ENCODE data around the gene ASXL1.

Gene ASXL1

GRCh38 chr20:32427996-32428395 is 69.9 kb downstream of the ASXL1 start:
- Mint-ChIP-seq H3K4me3 (no peak overlapping the region), H3K9me3 (no peaks in the 10 kb centered on the region), H3K36me3 (peaks cover 53% of the 10 kb centered on the region), H3K27me3 (no peaks in the 10 kb centered on the region), H3K27ac (no peak overlapping the region), H3K4me1 (no peaks in the 10 kb centered on the region)
- no peak for DNase-seq
- CTCF ChIA-PET: interaction anchor here (0.6 kb wide), 1 partner anchor 396 kb away, joined by 3 read pairs; no protein-coding TSS in a partner anchor

GRCh38 chr20:32429343-32429742 is 71.2 kb downstream of the ASXL1 start:
- no peaks in the 10 kb centered on the region for H3K9me3 Mint-ChIP-seq
- no peaks in the 10 kb centered on the region for H3K27me3 Mint-ChIP-seq
- H3K4me3 Mint-ChIP-seq: no peak overlapping the region
- H3K4me1 Mint-ChIP-seq: no peaks in the 10 kb centered on the region
- DNase-seq: no peak
- CTCF ChIA-PET: no interaction called here
- H3K36me3 Mint-ChIP-seq: peaks cover 64% of the 10 kb centered on the region
- no peak overlapping the region for H3K27ac Mint-ChIP-seq

GRCh38 chr20:32429745-32430360 is 71.7 kb downstream of the ASXL1 start:
- peaks cover 67% of the 10 kb centered on the region for H3K36me3 Mint-ChIP-seq
- H3K4me3 Mint-ChIP-seq: no peak overlapping the region
- H3K27me3 Mint-ChIP-seq: no peaks in the 10 kb centered on the region
- no peak for DNase-seq
- H3K4me1 Mint-ChIP-seq: no peaks in the 10 kb centered on the region
- H3K9me3 Mint-ChIP-seq: no peaks in the 10 kb centered on the region
- CTCF ChIA-PET: no interaction called here
- no peak overlapping the region for H3K27ac Mint-ChIP-seq

- H3K27ac Mint-ChIP-seq: no peak overlapping the region
- DNase-seq: no peak
- CTCF ChIA-PET: interaction anchor here (0.6 kb wide), 1 partner anchor 15 kb away, joined by 3 read pairs; no protein-coding TSS in a partner anchor
- no peaks in the 10 kb centered on the region for H3K27me3 Mint-ChIP-seq
- no peaks in the 10 kb centered on the region for H3K4me1 Mint-ChIP-seq
- H3K9me3 Mint-ChIP-seq: no peaks in the 10 kb centered on the region
- H3K36me3 Mint-ChIP-seq: peaks cover 71% of the 10 kb centered on the region
- H3K4me3 Mint-ChIP-seq: no peak overlapping the region
Measured at GRCh38 chr20:32431457-32431856, 73.3 kb downstream of the ASXL1 start.

GRCh38 chr20:32432277-32432676 is 74.1 kb downstream of the ASXL1 start:
- Mint-ChIP-seq H3K4me3 (no peak overlapping the region), H3K9me3 (no peaks in the 10 kb centered on the region), H3K36me3 (peaks cover 72% of the 10 kb centered on the region), H3K27ac (no peak overlapping the region), H3K4me1 (no peaks in the 10 kb centered on the region), H3K27me3 (no peaks in the 10 kb centered on the region)
- CTCF ChIA-PET: no interaction called here
- DNase-seq: no peak

GRCh38 chr20:32433311-32434021 is 75.3 kb downstream of the ASXL1 start:
- peaks cover 66% of the 10 kb centered on the region for H3K36me3 Mint-ChIP-seq
- no peaks in the 10 kb centered on the region for H3K4me1 Mint-ChIP-seq
- no peaks in the 10 kb centered on the region for H3K27me3 Mint-ChIP-seq
- DNase-seq: no peak
- no peaks in the 10 kb centered on the region for H3K9me3 Mint-ChIP-seq
- H3K27ac Mint-ChIP-seq: no peak overlapping the region
- CTCF ChIA-PET: no interaction called here
- H3K4me3 Mint-ChIP-seq: no peak overlapping the region

- CTCF ChIA-PET: no interaction called here
- no peak overlapping the region for H3K4me3 Mint-ChIP-seq
- H3K4me1 Mint-ChIP-seq: no peaks in the 10 kb centered on the region
- DNase-seq: no peak
- no peaks in the 10 kb centered on the region for H3K9me3 Mint-ChIP-seq
- H3K27ac Mint-ChIP-seq: no peak overlapping the region
- peaks cover 64% of the 10 kb centered on the region for H3K36me3 Mint-ChIP-seq
- H3K27me3 Mint-ChIP-seq: no peaks in the 10 kb centered on the region
Measured at GRCh38 chr20:32434434-32434833, 76.3 kb downstream of the ASXL1 start.

- Mint-ChIP-seq H3K27me3 (no peaks in the 10 kb centered on the region), H3K36me3 (peaks cover 64% of the 10 kb centered on the region), H3K27ac (no peak overlapping the region), H3K9me3 (no peaks in the 10 kb centered on the region), H3K4me1 (no peaks in the 10 kb centered on the region), H3K4me3 (no peak overlapping the region)
- CTCF ChIA-PET: no interaction called here
- DNase-seq: no peak
Measured at GRCh38 chr20:32435449-32436107, 77.4 kb downstream of the ASXL1 start.

- Mint-ChIP-seq H3K27ac (no peak overlapping the region), H3K4me3 (no peak overlapping the region), H3K4me1 (no peaks in the 10 kb centered on the region), H3K36me3 (peaks cover 64% of the 10 kb centered on the region), H3K27me3 (no peaks in the 10 kb centered on the region), H3K9me3 (no peaks in the 10 kb centered on the region)
- no peak for DNase-seq
- CTCF ChIA-PET: no interaction called here
Measured at GRCh38 chr20:32436142-32436861, 78.2 kb downstream of the ASXL1 start.

- Mint-ChIP-seq H3K9me3 (no peaks in the 10 kb centered on the region), H3K4me1 (no peaks in the 10 kb centered on the region), H3K36me3 (peaks cover 63% of the 10 kb centered on the region), H3K27ac (no peak overlapping the region), H3K4me3 (no peak overlapping the region), H3K27me3 (no peaks in the 10 kb centered on the region)
- DNase-seq: no peak
- CTCF ChIA-PET: interaction anchor here (1.2 kb wide), 1 partner anchor 102 kb away, joined by 3 read pairs; no protein-coding TSS in a partner anchor
Measured at GRCh38 chr20:32436968-32437367, 78.8 kb downstream of the ASXL1 start.

- no peak overlapping the region for H3K27ac Mint-ChIP-seq
- H3K4me3 Mint-ChIP-seq: no peak overlapping the region
- DNase-seq: no peak
Measured at GRCh38 chr20:32437391-32438074, 79.4 kb downstream of the ASXL1 start.

GRCh38 chr20:32438331-32438858 is 80.3 kb downstream of the ASXL1 start:
- H3K4me1 Mint-ChIP-seq: no peaks in the 10 kb centered on the region
- no peak overlapping the region for H3K4me3 Mint-ChIP-seq
- H3K9me3 Mint-ChIP-seq: no peaks in the 10 kb centered on the region
- H3K27ac Mint-ChIP-seq: peak overlapping the region; percentile 75
- CTCF ChIA-PET: interaction anchor here (1.2 kb wide), 1 partner anchor 101 kb away, joined by 3 read pairs; no protein-coding TSS in a partner anchor
- H3K36me3 Mint-ChIP-seq: peaks cover 59% of the 10 kb centered on the region
- no peaks in the 10 kb centered on the region for H3K27me3 Mint-ChIP-seq
- DNase-seq: no peak

More at GRCh38 chr20:32437391-32438074, 79.4 kb downstream of the ASXL1 start:
- CTCF ChIA-PET: interaction anchor here (1.2 kb wide), 1 partner anchor 102 kb away, joined by 3 read pairs; no protein-coding TSS in a partner anchor
- no peaks in the 10 kb centered on the region for H3K4me1 Mint-ChIP-seq
- H3K9me3 Mint-ChIP-seq: no peaks in the 10 kb centered on the region
- H3K27me3 Mint-ChIP-seq: no peaks in the 10 kb centered on the region
- H3K36me3 Mint-ChIP-seq: peaks cover 64% of the 10 kb centered on the region

GRCh38 chr20:32439132-32439829 is 81.2 kb downstream of the ASXL1 start:
- no peaks in the 10 kb centered on the region for H3K9me3 Mint-ChIP-seq
- DNase-seq: no peak
- H3K4me1 Mint-ChIP-seq: no peaks in the 10 kb centered on the region
- no peak overlapping the region for H3K27ac Mint-ChIP-seq
- H3K27me3 Mint-ChIP-seq: no peaks in the 10 kb centered on the region
- CTCF ChIA-PET: interaction anchor here (0.6 kb wide), 1 partner anchor 185 kb away, joined by 4 read pairs; no protein-coding TSS in a partner anchor
- peaks cover 57% of the 10 kb centered on the region for H3K36me3 Mint-ChIP-seq
- H3K4me3 Mint-ChIP-seq: no peak overlapping the region
